Large intestine (tissue), 3 donors: ENCODE measurements around the gene VWA3B. TPM values are rescaled to one million over a fixed set of nuclear protein-coding genes. Genes with fewer than 3 reads are reported as not detected.

ENCODE experiments used
- DNase-seq, 2 donors: peaks; one replicate each; pipeline versions ENCODE4 v3.0.0 to v3.0.0-alpha.2; 2013
- H3K27ac ChIP-seq: one replicate; pipeline ENCODE4 v1.5.1; 2013; ENCODE audit warnings: low read length
- H3K27me3 ChIP-seq: 2 replicates; pipeline ENCODE4 v1.6.1; 2013; ENCODE audit warnings: low read length; ENCODE audit not compliant: control insufficient read depth, insufficient read depth
- H3K36me3 ChIP-seq: 2 replicates; pipeline ENCODE4 v1.6.1; 2013; ENCODE audit warnings: low read length; ENCODE audit not compliant: control insufficient read depth, insufficient read depth
- H3K4me1 ChIP-seq: one replicate; pipeline ENCODE4 v1.6.1; 2013; ENCODE audit warnings: low read length; ENCODE audit not compliant: control insufficient read depth, insufficient read depth
- H3K4me3 ChIP-seq: one replicate; pipeline ENCODE4 v1.5.1; 2013; ENCODE audit warnings: low read length
- H3K9me3 ChIP-seq: one replicate; pipeline ENCODE4 v1.6.1; 2013; ENCODE audit warnings: mild to moderate bottlenecking, low read depth, low read length, moderate library complexity; ENCODE audit not compliant: control insufficient read depth
- WGBS: methylation state at CpG from one replicate; pipeline ENCODE4 v1.1.5; 2013; ENCODE audit warnings: low lambda C conversion rate; ENCODE audit not compliant: insufficient coverage; 5-methylcytosine and 5-hydroxymethylcytosine counted together
- polyA plus RNA-seq: library from polyadenylated mRNA; unstranded; fragments of 120-200 nt; gene quantifications from one replicate; pipeline ENCODE4 v1.2.1, GENCODE V29; 2013

The VWA3B gene
- polyA plus RNA-seq, 1 donor: 0.09 TPM

DNA sequence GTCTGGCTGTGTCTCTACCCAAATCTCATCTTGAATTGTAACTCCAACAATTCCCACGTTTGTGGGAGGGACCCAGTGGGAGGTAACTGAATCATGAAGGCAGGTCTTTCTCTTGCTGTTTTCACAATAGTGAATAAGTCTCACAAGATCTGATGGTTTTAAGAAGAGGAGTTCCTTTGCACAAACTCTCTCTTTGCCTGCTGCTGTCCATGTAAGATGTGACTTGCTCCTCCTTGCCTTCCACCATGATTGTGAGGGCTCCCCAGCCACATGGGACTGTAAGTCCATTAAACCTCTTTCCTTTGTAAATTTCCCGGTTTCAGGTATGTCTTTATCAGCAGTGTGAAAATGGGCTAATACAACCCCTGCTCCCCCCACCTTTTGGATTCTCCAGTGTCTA is 23.8 kb downstream of the VWA3B start:
- H3K27ac ChIP-seq: no peak overlapping the region
- no peaks in the 10 kb centered on the region for H3K36me3 ChIP-seq
- H3K27me3 ChIP-seq: no peaks in the 10 kb centered on the region
- H3K9me3 ChIP-seq: peaks cover 6% of the 10 kb centered on the region
- H3K4me1 ChIP-seq: no peaks in the 10 kb centered on the region
- 100% methylated on average over 1 of the region's 2 CpGs for WGBS
- H3K4me3 ChIP-seq: no peak overlapping the region
- no peak for DNase-seq

DNA sequence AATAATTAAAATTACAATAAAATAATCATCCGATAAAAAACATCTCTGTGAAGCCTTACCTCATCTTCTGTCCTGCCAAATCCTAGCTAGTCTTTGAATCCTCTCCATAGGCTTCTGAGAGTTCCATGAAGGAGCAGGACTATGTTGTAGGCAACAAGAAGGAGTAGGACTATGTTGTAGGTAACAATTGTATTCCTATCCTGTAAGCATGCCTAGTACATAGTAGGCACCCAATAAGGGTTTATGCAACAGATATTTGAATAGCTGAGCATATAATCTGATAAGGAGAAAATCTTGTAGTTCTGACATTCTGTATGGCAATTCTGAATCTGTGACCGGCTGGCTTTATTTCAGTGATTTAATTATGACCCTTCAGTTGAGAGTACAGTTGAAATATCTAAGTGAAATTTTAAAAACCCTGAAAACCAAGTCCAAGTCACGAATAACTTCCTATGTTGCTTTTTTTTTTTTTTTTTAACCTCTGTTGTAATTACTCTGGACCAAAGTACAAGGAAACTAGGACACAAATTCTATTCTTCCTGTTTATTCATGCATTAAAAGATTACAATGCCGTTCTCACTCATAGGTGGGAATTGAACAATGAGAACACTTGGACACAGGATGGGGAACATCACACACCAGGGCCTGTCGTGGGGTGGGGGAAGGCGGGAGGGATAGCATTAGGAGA is 27.8 kb downstream of the VWA3B start:
- no peak overlapping the region for H3K27ac ChIP-seq
- H3K4me3 ChIP-seq: no peak overlapping the region
- DNase-seq: peak in 1 of 2 donors; percentile 65
- peaks cover 6% of the 10 kb centered on the region for H3K9me3 ChIP-seq
- H3K4me1 ChIP-seq: no peaks in the 10 kb centered on the region
- no peaks in the 10 kb centered on the region for H3K36me3 ChIP-seq
- peaks cover 3% of the 10 kb centered on the region for H3K27me3 ChIP-seq
- 33% methylated on average over 1 of the region's 6 CpGs for WGBS

- Histone ChIP-seq H3K27me3 (peaks cover 6% of the 10 kb centered on the region), H3K4me3 (no peak overlapping the region), H3K9me3 (no peaks in the 10 kb centered on the region), H3K4me1 (no peaks in the 10 kb centered on the region), H3K36me3 (no peaks in the 10 kb centered on the region), H3K27ac (no peak overlapping the region)
- WGBS: no CpG with 5 or more reads among the region's 4 CpGs
- DNase-seq: no peak
Measured at GRCh38 chr2:98118161-98118560, 31.2 kb downstream of the VWA3B start.

DNA sequence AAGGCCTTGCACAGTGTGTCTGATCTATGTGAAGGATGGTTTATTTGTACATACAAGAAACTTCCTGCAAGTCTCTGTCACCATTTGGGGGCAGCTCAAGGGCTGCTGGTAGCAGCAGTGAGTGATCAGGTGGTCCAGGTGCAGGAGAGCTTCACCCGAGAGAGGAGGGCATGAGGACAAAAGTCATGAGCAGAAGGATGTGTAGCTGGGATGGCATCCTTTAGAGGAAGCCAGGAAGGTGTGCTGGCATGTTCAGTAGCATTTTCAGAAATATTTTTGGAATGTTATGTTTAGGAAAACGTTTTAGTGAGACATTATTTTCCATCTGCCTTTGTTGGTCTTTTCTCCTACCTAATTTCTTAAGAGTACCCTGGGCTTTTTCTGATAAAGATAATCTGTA is 31.9 kb downstream of the VWA3B start:
- Histone ChIP-seq H3K4me3 (no peak overlapping the region), H3K27ac (no peak overlapping the region), H3K36me3 (no peaks in the 10 kb centered on the region), H3K4me1 (no peaks in the 10 kb centered on the region), H3K9me3 (no peaks in the 10 kb centered on the region), H3K27me3 (peaks cover 6% of the 10 kb centered on the region)
- no CpG with 5 or more reads among the region's 2 CpGs for WGBS
- DNase-seq: no peak

- Histone ChIP-seq H3K27ac (no peak overlapping the region), H3K4me1 (no peaks in the 10 kb centered on the region), H3K9me3 (no peaks in the 10 kb centered on the region), H3K4me3 (no peak overlapping the region), H3K36me3 (no peaks in the 10 kb centered on the region), H3K27me3 (peaks cover 8% of the 10 kb centered on the region)
- 80% methylated on average over 1 of the region's 8 CpGs for WGBS
- DNase-seq: no peak
Measured at GRCh38 chr2:98121149-98121548, 34.2 kb downstream of the VWA3B start.

- no peak overlapping the region for H3K27ac ChIP-seq
- no CpG with 5 or more reads among the region's 3 CpGs for WGBS
- no peaks in the 10 kb centered on the region for H3K9me3 ChIP-seq
Measured at GRCh38 chr2:98122524-98122923, 35.6 kb downstream of the VWA3B start.

DNA sequence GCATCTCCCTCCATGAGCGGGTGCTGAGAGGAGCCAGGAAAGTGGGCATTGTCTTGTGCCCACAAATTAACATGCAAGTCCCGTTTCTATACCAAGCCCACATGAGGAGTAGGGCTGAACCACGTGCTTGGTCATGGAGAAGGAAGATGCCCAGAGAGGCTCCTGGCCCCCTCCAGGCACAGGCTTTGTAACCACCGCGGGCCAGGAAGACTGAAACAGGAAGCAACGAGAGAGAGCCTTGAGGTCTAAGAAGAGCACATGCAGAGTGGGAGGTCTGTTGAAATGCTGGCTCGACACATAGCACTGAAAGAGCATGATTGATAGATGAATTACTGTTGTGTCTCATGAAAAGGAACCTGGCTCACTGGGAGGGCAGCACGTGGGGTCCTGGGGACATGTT is 36.3 kb downstream of the VWA3B start:
- Histone ChIP-seq H3K36me3 (no peaks in the 10 kb centered on the region), H3K27me3 (peaks cover 8% of the 10 kb centered on the region), H3K27ac (no peak overlapping the region), H3K4me3 (no peak overlapping the region), H3K4me1 (no peaks in the 10 kb centered on the region), H3K9me3 (no peaks in the 10 kb centered on the region)
- DNase-seq: no peak
- no CpG with 5 or more reads among the region's 8 CpGs for WGBS

More at GRCh38 chr2:98122524-98122923, 35.6 kb downstream of the VWA3B start:
- H3K4me1 ChIP-seq: no peaks in the 10 kb centered on the region
- no peak for DNase-seq
- H3K27me3 ChIP-seq: peaks cover 8% of the 10 kb centered on the region
- H3K36me3 ChIP-seq: no peaks in the 10 kb centered on the region
- H3K4me3 ChIP-seq: no peak overlapping the region

DNA sequence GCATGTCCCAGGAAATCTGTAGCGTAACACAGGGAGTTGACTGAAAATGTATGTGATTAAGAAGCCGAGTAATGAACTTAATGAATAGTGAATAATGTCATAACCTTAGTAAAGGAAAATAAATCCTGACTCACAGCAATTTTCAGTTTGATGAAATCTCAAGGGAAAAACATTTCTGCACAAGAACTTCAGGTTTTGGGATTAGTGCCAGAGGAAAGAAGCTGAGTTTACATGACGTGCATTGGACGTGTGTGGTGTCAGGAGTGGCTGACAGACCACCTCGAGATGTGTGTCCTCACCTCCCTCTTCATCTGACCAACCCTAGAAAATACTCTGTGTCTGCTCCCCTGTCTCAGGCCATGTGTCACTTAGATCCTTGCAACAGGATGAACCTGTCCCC is 39.1 kb downstream of the VWA3B start:
- no peaks in the 10 kb centered on the region for H3K36me3 ChIP-seq
- H3K4me1 ChIP-seq: no peaks in the 10 kb centered on the region
- DNase-seq: peak in 1 of 2 donors; percentile 11
- peaks cover 5% of the 10 kb centered on the region for H3K9me3 ChIP-seq
- peaks cover 5% of the 10 kb centered on the region for H3K27me3 ChIP-seq
- no peak overlapping the region for H3K27ac ChIP-seq
- WGBS: 90% methylated on average over 3 of the region's 5 CpGs
- H3K4me3 ChIP-seq: no peak overlapping the region

DNA sequence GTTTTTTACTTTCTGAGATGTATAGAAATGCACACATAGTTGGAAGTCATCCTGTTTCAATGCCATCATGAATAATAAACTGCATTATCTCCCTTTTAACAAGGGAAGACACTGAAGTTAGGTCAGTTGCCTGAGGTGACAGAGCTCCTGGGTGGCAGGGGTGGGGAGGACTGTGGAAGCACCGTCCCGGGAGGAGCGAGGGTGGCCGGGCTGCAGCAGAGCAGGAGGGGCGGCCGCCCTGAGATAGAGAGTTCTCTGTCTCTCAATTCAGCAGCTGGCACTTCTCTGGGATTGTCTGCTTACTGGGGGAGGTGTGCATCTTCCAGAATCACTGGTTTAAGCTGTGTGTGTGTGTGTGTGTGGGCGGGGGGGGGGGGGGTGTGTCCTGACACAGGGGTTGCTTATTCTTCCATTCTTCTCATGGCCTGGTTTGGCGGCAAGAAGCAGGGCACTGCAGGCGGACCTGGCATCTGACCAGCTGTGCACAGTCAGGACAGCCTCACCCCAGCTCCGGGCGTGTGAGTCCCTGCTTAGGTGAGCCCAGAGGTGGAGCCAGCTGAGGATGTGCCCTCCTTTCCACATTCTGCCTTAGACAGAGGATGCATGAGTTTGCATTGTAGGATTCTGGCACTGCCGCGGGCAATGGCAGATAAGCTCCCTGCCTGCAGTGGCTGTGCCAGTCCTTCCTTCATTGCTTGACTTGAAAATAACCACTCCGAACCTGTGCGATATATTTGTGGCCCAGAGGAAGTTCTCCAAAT is 40.4 kb downstream of the VWA3B start:
- H3K36me3 ChIP-seq: no peaks in the 10 kb centered on the region
- no peak overlapping the region for H3K4me3 ChIP-seq
- H3K4me1 ChIP-seq: no peaks in the 10 kb centered on the region
- DNase-seq: no peak
- H3K27ac ChIP-seq: no peak overlapping the region
- no CpG with 5 or more reads among the region's 15 CpGs for WGBS
- peaks cover 2% of the 10 kb centered on the region for H3K27me3 ChIP-seq
- H3K9me3 ChIP-seq: peaks cover 5% of the 10 kb centered on the region

- no peak overlapping the region for H3K4me3 ChIP-seq
- H3K27me3 ChIP-seq: peaks cover 2% of the 10 kb centered on the region
- H3K36me3 ChIP-seq: no peaks in the 10 kb centered on the region
- DNase-seq: no peak
- H3K4me1 ChIP-seq: no peaks in the 10 kb centered on the region
- no peak overlapping the region for H3K27ac ChIP-seq
- WGBS: 75% methylated on average over 1 of the region's 7 CpGs
- H3K9me3 ChIP-seq: peaks cover 5% of the 10 kb centered on the region
Measured at GRCh38 chr2:98128556-98129109, 41.7 kb downstream of the VWA3B start.
